Stimulated activated effector memory CD8-positive, alpha-beta T cell treated with anti-CD3 and anti-CD28 coated beads, Interleukin-12 subunit alpha, Interleukin-12 subunit beta, amount 100 ng/mL, for 72 hours (primary cell): ENCODE data around the gene HSD17B4.
"Not testable (repeated sequence)": the region's sequence is repeated elsewhere in the genome, so short reads cannot be mapped to it uniquely, and the experiment has no call there.

ENCODE experiments used
- ATAC-seq: fragments of 150-1000 bp; cut with Tn5 transposase; 2 replicates; pipeline ENCODE4 v1.10.0; 2021
- DNase-seq, 2 donors: peaks; one replicate each; pipeline ENCODE4 v3.0.0; 2021 to 2022; ENCODE audit warnings: low spot score in 2 of 2
- H3K27ac Mint-ChIP-seq: one replicate; pipeline ENCODE4 v1.8.0; 2022; ENCODE audit warnings: mild to moderate bottlenecking, mixed read lengths
- H3K36me3 Mint-ChIP-seq: one replicate; pipeline ENCODE4 v1.8.0; 2022; ENCODE audit warnings: mild to moderate bottlenecking, mixed read lengths
- H3K4me1 Mint-ChIP-seq: one replicate; pipeline ENCODE4 v1.8.0; 2022; ENCODE audit warnings: mixed read lengths
- H3K4me3 Mint-ChIP-seq: one replicate; pipeline ENCODE4 v1.8.0; 2022; ENCODE audit warnings: mild to moderate bottlenecking, mixed read lengths
- H3K9me3 Mint-ChIP-seq: one replicate; pipeline ENCODE4 v1.8.0; 2022; ENCODE audit warnings: mixed read lengths

The HSD17B4 gene

DNA sequence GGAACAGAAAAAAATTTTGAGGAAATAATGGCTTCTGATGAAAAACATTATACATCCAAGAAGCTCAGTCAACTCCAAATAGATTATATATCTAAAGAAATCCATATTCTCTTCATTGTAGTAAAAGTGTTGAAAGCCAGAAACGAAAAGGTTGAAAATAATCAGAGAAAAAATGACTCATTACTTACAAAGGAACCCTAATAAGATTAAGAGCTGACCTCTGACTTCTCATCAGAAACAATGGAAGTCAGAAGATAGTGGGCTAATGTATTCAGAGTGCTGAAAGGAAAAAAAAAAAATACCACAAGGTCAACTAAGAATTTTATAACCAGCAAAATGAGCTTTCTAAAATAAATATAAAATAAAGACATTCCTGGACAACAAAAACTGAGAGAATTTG, 60.0 kb downstream of the HSD17B4 start:
- Mint-ChIP-seq H3K4me3 (no peak overlapping the region), H3K27ac (no peak overlapping the region), H3K4me1 (no peaks in the 10 kb centered on the region)

DNA sequence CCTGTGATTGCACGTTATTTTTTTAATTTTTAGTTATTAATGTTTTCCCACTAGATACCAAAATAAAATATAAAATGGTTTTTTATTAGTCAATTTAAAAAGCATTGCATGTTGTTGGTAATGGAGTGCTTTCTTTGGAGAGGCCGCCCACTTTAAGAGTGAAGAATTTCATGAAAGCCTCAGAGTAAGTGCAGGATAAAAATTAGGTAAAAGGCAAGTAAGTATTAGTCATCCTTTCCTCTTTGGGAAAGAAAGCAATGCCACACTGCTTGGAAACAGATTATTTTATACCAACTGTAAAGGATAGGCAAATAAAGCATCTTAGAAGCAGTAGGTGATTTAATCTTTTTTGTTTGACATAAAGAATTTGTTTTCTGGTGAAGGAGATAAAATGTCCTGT, 62.9 kb downstream of the HSD17B4 start:
- no peaks in the 10 kb centered on the region for H3K4me1 Mint-ChIP-seq
- no peak overlapping the region for H3K4me3 Mint-ChIP-seq
- H3K27ac Mint-ChIP-seq: no peak overlapping the region
- ATAC-seq: no peak
- H3K36me3 Mint-ChIP-seq: peaks cover 37% of the 10 kb centered on the region
- DNase-seq: no peak
- H3K9me3 Mint-ChIP-seq: peaks cover 3% of the 10 kb centered on the region

More for the DNA sequence above, 60.0 kb downstream of the HSD17B4 start:
- peaks cover 3% of the 10 kb centered on the region for H3K9me3 Mint-ChIP-seq
- H3K36me3 Mint-ChIP-seq: peaks cover 56% of the 10 kb centered on the region
- DNase-seq (no peak), ATAC-seq (no peak)

DNA sequence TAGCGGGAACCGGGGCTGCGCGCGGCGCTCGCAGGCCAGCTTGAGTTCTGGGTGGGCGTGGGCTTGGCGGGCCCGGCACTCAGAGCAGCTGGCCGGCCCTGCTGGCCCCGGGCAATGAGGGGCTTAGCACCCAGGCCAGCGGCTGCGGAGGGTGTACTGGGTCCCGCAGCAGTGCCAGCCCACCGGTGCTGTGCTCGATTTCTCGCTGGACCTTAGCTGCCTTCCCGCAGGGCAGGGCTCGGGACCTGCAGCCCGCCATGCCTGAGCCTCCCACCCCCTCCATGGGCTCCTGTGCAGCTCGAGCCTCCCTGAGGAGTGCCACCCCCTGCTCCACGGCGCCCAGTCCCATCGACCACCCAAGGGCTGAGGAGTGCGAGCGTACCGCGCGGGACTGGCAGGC, 64.8 kb downstream of the HSD17B4 start:
- DNase-seq, H3K27ac Mint-ChIP-seq, H3K9me3 Mint-ChIP-seq, ATAC-seq, H3K4me1 Mint-ChIP-seq, H3K4me3 Mint-ChIP-seq: not testable (repeated sequence)
- peaks cover 35% of the 10 kb centered on the region for H3K36me3 Mint-ChIP-seq

DNA sequence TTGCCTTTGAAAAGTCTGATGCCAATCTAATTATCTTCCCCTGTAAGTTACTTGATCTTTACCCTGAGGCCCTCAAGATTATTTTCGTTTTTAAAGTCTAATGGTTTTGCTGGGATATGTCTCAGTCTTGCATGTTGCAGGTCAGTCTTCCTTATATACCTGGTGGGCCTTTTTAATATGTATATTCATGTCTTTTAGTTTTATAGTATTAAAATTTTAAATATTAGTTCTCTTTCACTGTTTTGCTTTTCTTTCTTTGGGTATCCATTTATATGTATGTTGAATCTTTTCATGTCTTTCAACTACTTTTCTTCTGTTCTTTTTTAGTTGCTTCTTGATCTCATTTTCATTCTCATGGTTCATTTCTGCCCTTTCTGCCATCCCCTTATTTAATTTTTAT, 68.9 kb downstream of the HSD17B4 start:
- peaks cover 21% of the 10 kb centered on the region for H3K36me3 Mint-ChIP-seq
- no peak overlapping the region for H3K4me3 Mint-ChIP-seq
- H3K9me3 Mint-ChIP-seq: peaks cover 5% of the 10 kb centered on the region
- H3K4me1 Mint-ChIP-seq: no peaks in the 10 kb centered on the region
- no peak overlapping the region for H3K27ac Mint-ChIP-seq
- ATAC-seq (no peak), DNase-seq (no peak)

DNA sequence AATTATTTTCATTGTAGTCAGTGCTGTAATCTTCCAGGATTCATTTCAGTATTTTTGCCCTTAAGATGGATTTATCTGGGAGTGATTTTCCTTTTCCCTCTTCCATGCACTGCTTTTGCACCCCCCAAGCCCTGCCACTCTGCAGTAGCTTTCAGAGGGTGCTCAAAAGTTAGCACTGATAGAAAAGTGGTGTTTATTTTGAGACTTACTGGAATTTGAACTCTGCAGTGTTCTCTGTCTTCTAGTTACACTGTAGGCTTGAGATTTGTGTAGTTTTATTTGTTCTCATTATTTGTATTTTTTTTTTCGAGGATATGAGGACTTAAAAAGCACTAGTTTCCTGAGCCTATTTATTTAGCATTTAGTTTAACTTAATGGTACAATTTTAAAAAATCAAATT, 70.5 kb downstream of the HSD17B4 start:
- H3K4me1 Mint-ChIP-seq: no peaks in the 10 kb centered on the region
- DNase-seq: no peak
- no peak overlapping the region for H3K27ac Mint-ChIP-seq
- no peak for ATAC-seq
- peaks cover 5% of the 10 kb centered on the region for H3K9me3 Mint-ChIP-seq
- H3K4me3 Mint-ChIP-seq: no peak overlapping the region
- peaks cover 34% of the 10 kb centered on the region for H3K36me3 Mint-ChIP-seq

DNA sequence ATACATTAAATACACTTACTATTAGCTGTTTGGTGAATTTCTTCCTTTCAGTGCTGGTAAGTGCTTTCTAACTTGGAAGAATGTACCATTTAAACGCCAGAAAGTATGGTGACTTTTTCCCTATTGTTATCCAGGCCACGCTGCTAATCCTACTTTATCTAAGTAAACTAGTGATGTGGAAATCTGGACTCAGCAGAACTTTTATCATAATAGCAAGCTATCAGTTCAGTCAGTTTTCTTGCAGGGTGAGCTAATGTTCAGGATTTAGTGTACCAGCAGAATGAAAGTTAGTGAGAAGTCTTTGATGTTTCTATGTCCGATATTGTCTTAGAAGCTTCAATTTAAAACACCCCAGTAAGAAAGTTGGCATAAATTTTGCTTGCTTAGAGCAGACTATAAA, 72.2 kb downstream of the HSD17B4 start:
- ATAC-seq (no peak), DNase-seq (no peak)
- Mint-ChIP-seq H3K4me3 (no peak overlapping the region), H3K4me1 (no peaks in the 10 kb centered on the region), H3K9me3 (peaks cover 5% of the 10 kb centered on the region), H3K36me3 (peaks cover 48% of the 10 kb centered on the region), H3K27ac (no peak overlapping the region)

DNA sequence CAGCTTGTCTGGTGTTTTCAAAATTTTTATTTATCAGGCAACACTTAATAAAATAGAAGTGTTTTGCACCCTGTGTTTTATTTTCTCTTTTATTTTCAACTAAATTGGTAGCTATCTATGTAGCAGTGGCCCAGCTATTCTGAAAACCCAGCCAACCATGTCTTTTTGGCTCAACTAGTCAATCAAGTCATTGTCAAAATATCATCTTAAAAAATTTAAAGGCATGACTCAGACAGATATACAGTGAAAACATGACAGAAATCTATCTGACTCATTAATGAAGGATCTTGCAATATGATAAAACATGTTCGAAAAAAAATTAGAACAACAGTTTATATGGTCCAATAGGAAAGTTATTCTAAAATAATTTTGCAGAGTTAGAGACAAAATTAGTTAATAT, 75.1 kb downstream of the HSD17B4 start:
- DNase-seq (no peak), ATAC-seq (no peak)
- Mint-ChIP-seq H3K4me1 (no peaks in the 10 kb centered on the region), H3K4me3 (no peak overlapping the region), H3K9me3 (no peaks in the 10 kb centered on the region), H3K36me3 (peaks cover 68% of the 10 kb centered on the region), H3K27ac (no peak overlapping the region)

DNA sequence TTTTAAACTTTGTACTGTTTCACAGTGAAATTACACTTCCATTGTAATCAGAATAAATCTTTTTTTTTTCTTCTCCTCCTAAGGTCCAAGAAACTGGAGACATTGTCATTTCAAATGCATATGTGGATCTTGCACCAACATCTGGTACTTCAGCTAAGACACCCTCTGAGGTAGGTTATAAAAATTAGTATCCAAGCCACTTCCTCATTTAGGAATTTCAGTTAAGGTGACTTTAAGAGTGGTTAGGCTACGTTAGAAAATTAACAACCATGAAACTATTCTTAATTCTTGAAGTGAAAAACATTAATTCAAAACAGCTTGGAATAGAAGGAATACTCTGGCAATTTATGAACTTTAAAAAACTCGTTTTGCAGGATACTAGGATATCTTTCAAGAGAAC, 77.5 kb downstream of the HSD17B4 start:
- Mint-ChIP-seq H3K4me3 (no peak overlapping the region), H3K9me3 (no peaks in the 10 kb centered on the region), H3K27ac (no peak overlapping the region), H3K4me1 (no peaks in the 10 kb centered on the region), H3K36me3 (peaks cover 68% of the 10 kb centered on the region)
- ATAC-seq (no peak), DNase-seq (no peak)

DNA sequence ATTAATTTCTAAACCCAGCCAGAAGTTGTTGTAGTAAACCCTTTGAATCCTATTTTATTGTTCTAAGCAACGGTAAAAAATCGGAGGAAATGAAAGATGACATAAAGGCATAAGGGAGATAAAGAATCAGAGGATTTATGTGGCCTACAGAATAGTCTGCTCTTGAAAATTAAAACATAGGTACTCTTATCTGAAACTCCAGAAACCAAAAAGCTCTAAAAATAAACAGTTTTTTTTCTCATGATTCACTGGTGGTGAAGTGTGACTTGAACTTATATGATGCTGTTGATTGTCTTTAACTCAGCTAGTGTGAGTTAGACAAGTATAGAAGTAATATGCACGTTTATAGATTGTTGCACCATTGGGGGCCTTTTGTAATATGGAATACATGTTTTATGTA, 80.3 kb downstream of the HSD17B4 start:
- Mint-ChIP-seq H3K9me3 (no peaks in the 10 kb centered on the region), H3K4me1 (no peaks in the 10 kb centered on the region), H3K27ac (no peak overlapping the region), H3K4me3 (no peak overlapping the region), H3K36me3 (peaks cover 52% of the 10 kb centered on the region)
- DNase-seq (no peak), ATAC-seq (no peak)

DNA sequence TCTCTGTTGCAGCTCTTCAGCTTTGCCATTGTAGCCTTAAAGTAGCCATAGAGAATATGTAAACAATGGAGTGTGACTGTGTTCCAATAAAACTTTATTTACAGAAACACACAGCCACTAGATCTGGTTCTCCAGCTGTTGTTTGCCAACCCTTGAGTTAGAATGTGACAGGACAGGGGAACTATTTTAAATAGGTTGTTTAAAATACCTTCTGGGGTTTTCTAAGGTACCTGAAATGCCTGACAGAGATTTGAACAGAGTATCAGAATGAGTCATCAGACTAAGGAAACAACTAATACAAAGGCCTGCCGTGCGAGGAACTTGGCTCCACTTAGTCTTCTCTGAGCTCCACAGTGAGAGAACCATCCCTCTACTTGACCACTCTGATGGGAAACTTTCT, 85.4 kb downstream of the HSD17B4 start:
- H3K9me3 Mint-ChIP-seq: no peaks in the 10 kb centered on the region
- DNase-seq (no peak), ATAC-seq (peak; percentile 70)
- no peaks in the 10 kb centered on the region for H3K4me1 Mint-ChIP-seq
- no peak overlapping the region for H3K27ac Mint-ChIP-seq
- no peak overlapping the region for H3K4me3 Mint-ChIP-seq
- peaks cover 21% of the 10 kb centered on the region for H3K36me3 Mint-ChIP-seq

DNA sequence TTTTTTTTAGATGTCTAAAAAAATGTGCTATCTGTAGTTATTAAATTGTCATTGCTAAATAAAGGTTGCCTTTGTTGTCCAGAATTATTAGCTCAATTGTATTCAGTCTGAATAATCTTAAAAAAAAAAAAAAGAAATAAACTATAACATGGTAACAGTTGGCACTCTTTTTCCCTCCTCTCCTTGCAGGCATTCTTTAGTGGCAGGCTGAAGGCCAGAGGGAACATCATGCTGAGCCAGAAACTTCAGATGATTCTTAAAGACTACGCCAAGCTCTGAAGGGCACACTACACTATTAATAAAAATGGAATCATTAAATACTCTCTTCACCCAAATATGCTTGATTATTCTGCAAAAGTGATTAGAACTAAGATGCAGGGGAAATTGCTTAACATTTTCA, 89.4 kb downstream of the HSD17B4 start:
- no peaks in the 10 kb centered on the region for H3K9me3 Mint-ChIP-seq
- H3K4me3 Mint-ChIP-seq: no peak overlapping the region
- no peak overlapping the region for H3K27ac Mint-ChIP-seq
- DNase-seq: no peak
- peaks cover 13% of the 10 kb centered on the region for H3K36me3 Mint-ChIP-seq
- no peaks in the 10 kb centered on the region for H3K4me1 Mint-ChIP-seq
- ATAC-seq: no peak

DNA sequence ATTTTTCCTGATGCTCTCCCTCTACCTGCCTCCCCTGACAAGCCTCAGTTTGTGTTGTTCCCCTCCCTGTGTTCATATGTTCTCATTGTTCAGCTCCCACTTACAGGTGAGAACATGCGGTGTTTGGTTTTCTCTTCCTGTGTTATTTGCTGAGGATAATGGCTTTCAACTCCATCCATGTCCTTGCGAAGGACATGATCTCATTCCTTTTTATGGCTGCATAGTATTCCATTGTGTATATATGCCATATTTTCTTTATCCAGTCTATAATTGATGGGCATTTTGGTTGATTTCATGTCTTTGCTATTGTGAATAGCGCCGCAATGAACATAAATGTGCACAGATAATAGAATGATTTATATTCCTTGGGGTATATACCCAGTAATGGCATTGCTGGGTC, 99.5 kb downstream of the HSD17B4 start:
- Mint-ChIP-seq H3K27ac (no peak overlapping the region), H3K9me3 (peaks cover 2% of the 10 kb centered on the region), H3K36me3 (no peaks in the 10 kb centered on the region), H3K4me1 (no peaks in the 10 kb centered on the region), H3K4me3 (no peak overlapping the region)
- DNase-seq (no peak), ATAC-seq (no peak)

DNA sequence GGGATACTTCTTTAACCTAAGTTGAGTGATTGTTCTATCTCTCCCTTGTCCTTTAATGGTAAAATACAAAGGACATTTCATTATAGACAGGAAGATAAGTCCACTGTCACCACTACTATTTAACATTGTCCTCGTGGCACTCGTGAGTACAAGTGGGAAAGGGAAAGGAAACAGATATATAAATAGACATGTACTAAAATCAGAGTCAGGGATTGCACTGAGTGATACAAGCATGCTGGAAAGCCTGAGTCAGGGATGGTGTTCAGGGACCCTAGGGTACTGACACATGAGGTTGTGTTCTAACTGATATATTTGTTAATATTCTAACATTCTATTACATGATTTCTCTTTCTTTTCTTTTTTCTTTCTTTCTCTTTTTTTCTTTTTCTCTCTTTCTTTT, 102.3 kb downstream of the HSD17B4 start:
- Mint-ChIP-seq H3K36me3 (no peaks in the 10 kb centered on the region), H3K9me3 (peaks cover 9% of the 10 kb centered on the region), H3K4me1 (no peaks in the 10 kb centered on the region), H3K27ac (no peak overlapping the region), H3K4me3 (no peak overlapping the region)
- DNase-seq (no peak), ATAC-seq (no peak)

DNA sequence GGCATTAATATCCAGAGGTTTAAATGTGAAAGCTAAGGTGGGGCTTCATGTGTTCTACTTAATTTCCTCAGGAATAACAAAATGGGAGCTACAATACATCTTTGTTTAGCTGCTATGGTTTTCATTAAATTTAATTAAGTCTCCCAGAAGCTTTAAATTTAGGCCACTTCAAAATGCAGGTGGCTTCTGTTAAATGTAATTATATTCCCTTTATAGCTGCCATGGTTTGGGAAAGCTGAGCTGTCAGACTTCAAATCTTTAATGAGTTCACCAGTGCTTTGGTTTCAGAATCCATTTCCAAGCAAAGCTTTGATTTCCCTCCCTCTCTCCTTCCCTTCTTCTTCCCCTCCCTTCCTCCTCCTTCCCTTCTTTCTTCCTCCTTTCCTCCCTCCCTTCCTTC, 118.6 kb downstream of the HSD17B4 start:
- Mint-ChIP-seq H3K36me3 (no peaks in the 10 kb centered on the region), H3K27ac (no peak overlapping the region), H3K9me3 (no peaks in the 10 kb centered on the region), H3K4me1 (no peaks in the 10 kb centered on the region), H3K4me3 (no peak overlapping the region)
- no peak for DNase-seq
- no peak for ATAC-seq

DNA sequence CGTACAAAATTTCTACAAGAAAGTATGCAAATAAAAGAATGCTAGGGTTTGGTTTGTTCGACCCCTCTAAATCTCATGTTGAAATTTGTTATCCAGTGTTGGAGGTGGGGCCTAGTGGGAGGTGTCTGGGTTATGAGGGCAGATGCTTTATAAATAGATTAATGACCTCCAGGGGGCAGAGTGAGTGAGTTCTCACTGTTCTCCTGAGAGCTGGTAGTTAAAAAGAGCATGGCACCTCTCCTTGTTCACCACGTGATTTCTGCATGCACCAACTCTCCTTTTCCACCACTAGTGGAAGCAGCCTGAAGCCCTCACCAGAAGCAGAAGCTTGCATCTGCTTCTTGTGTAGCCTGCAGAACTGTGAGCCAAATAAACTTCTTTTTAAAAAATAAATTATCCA, 126.6 kb downstream of the HSD17B4 start:
- Mint-ChIP-seq H3K9me3 (no peaks in the 10 kb centered on the region), H3K36me3 (no peaks in the 10 kb centered on the region), H3K4me3 (no peak overlapping the region), H3K4me1 (no peaks in the 10 kb centered on the region), H3K27ac (no peak overlapping the region)
- DNase-seq (no peak), ATAC-seq (peak; percentile 53)

DNA sequence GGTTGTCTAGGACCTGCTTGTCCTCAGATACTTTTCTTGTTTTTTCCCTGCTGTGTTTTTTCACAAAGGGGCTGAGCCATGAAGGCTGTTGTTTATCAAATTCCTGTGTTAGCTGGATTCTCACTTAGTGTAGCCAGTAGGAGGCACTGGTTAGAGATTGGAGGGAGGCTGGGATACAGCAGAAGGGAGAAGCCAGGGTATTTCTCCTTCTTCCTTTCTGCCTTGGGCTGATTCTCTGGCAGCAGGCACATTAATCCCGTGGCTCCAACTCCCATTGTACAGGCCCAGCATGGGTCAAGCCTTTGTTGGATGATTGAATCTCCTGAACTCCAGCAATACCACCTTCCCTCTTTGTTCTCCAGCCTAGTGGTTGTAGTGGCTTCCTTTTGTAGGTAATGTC, 130.7 kb downstream of the HSD17B4 start:
- Mint-ChIP-seq H3K36me3 (no peaks in the 10 kb centered on the region), H3K27ac (no peak overlapping the region), H3K4me1 (no peaks in the 10 kb centered on the region), H3K9me3 (no peaks in the 10 kb centered on the region), H3K4me3 (no peak overlapping the region)
- DNase-seq: no peak
- ATAC-seq: no peak

DNA sequence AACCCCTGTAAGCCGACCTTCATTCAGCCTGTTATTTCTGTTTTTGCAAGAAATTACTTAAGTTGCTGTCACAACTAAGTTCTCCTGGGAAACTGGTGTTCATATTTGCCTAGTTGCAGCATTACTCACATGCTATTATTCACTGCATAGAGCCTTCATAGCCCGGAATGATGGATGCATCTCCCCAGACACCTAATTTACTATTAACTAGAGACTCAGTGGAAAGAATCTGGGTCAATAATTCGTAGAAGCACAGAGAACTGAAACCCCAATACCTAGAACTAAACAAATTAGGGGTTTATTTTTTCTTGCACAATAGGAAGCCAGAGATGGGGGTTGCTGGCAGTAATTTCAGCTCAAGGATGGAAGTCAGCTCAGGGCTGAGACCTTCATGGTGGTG, 131.4 kb downstream of the HSD17B4 start:
- H3K27ac Mint-ChIP-seq: no peak overlapping the region
- no peak overlapping the region for H3K4me3 Mint-ChIP-seq
- H3K4me1 Mint-ChIP-seq: no peaks in the 10 kb centered on the region
- DNase-seq (no peak), ATAC-seq (no peak)
- H3K9me3 Mint-ChIP-seq: no peaks in the 10 kb centered on the region
- H3K36me3 Mint-ChIP-seq: no peaks in the 10 kb centered on the region
